Ovary (tissue), 3 donors: ENCODE data around the gene FANCL.
"Not testable (repeated sequence)": the region's sequence is repeated elsewhere in the genome, so short reads cannot be mapped to it uniquely, and the experiment has no call there.

ENCODE experiments used
- POLR2A ChIP-seq: fragments of 450-650 bp; IDR thresholded peaks from one replicate; pipeline ENCODE4 v1.6.1; 2017; ENCODE audit warnings: antibody characterized with exemption, mild to moderate bottlenecking, moderate library complexity
- TF ChIP-seq, protein P1 (sequence below), 3 donors: fragments of 450-650 bp in 2 of 3; fragments of 200-600 bp in 1 of 3; IDR thresholded peaks; one replicate each; pipeline versions ENCODE4 v1.5.1 to v1.8.0; 2016 to 2022; ENCODE audit warnings: antibody characterized with exemption in 3 of 3, mild to moderate bottlenecking in 1 of 3
- donor health status: DM: no; HTN: no; CAD: no.

- TF ChIP-seq, protein P1, sequence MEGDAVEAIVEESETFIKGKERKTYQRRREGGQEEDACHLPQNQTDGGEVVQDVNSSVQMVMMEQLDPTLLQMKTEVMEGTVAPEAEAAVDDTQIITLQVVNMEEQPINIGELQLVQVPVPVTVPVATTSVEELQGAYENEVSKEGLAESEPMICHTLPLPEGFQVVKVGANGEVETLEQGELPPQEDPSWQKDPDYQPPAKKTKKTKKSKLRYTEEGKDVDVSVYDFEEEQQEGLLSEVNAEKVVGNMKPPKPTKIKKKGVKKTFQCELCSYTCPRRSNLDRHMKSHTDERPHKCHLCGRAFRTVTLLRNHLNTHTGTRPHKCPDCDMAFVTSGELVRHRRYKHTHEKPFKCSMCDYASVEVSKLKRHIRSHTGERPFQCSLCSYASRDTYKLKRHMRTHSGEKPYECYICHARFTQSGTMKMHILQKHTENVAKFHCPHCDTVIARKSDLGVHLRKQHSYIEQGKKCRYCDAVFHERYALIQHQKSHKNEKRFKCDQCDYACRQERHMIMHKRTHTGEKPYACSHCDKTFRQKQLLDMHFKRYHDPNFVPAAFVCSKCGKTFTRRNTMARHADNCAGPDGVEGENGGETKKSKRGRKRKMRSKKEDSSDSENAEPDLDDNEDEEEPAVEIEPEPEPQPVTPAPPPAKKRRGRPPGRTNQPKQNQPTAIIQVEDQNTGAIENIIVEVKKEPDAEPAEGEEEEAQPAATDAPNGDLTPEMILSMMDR (IDR thresholded peaks at IDR 0.05), result not testable (repeated sequence)
- not testable (repeated sequence) for TF ChIP-seq POLR2A
Observed at GRCh38 chr2:58187022-58187421, 54.1 kb downstream of the FANCL start.
